ENCODE data around the gene EME1. TPM values are rescaled to one million over a fixed set of nuclear protein-coding genes. Genes with fewer than 3 reads are reported as not detected.

Gene EME1
- total RNA-seq, 1 donor from 2014 or later: 3.6 TPM

DNA sequence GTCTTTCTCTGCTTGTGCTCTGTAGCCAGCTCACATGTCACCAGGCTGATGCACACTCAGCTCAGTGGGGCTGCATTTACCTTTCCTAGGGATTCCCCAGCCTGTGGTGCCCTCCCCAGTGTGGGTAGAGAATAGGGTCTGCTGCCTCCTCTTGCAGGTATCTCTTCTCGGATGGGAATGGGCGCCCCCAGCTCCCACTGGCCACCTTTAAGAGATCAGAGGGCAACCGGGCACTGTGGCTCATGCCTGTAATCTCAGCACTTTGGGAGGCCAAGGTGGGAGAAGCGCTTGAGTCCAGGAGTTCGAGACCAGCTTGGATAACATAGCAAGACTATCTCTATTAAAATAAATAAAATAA is 23.8 kb upstream of the EME1 start:
- Mint-ChIP-seq H3K9me3 (no peaks in the 10 kb centered on the region), H3K4me1 (peaks cover 24% of the 10 kb centered on the region), H3K4me3 (no peak overlapping the region), H3K27me3 (no peaks in the 10 kb centered on the region), H3K27ac (no peak overlapping the region), H3K36me3 (ENCODE audit: low read depth) (peaks cover 12% of the 10 kb centered on the region)
- intact Hi-C loops (cut with micrococcal nuclease): no loop called here
- no peak for DNase-seq
- no peak for ATAC-seq (ENCODE audit: low read depth)
- TF ChIP-seq, protein P1, sequence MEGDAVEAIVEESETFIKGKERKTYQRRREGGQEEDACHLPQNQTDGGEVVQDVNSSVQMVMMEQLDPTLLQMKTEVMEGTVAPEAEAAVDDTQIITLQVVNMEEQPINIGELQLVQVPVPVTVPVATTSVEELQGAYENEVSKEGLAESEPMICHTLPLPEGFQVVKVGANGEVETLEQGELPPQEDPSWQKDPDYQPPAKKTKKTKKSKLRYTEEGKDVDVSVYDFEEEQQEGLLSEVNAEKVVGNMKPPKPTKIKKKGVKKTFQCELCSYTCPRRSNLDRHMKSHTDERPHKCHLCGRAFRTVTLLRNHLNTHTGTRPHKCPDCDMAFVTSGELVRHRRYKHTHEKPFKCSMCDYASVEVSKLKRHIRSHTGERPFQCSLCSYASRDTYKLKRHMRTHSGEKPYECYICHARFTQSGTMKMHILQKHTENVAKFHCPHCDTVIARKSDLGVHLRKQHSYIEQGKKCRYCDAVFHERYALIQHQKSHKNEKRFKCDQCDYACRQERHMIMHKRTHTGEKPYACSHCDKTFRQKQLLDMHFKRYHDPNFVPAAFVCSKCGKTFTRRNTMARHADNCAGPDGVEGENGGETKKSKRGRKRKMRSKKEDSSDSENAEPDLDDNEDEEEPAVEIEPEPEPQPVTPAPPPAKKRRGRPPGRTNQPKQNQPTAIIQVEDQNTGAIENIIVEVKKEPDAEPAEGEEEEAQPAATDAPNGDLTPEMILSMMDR (IDR thresholded peaks at IDR 0.05): no peak
- ChIA-PET CTCF (interaction anchor here (3.2 kb wide), 1 partner anchor 13 kb away, joined by 21 read pairs; no protein-coding TSS in a partner anchor), POLR2A (interaction anchor here (0.6 kb wide), 1 partner anchor 355 kb away, joined by 6 read pairs; no protein-coding TSS in a partner anchor)

DNA sequence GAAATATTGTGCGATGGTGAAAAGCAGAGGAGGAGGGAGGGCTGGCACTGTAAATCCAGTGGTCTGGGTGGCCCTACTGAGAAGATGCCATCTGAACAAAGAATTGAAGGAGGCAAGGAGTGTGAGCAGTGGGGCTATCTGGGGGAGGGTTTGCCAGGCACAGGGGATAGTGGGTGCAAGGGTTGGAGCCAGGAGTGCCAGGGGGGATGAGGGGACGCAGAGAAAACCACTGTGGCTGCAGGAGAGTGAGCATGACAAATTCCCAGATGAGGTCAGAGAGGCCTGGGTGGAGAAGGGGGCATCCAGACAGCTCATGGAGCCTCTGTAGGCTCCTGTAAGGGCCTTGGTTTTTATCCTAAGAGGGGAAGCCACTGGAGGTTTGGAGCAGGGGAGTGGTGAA is 22.3 kb upstream of the EME1 start:
- ChIA-PET CTCF (interaction anchor here (1.0 kb wide), 1 partner anchor 11 kb away, joined by 3 read pairs; no protein-coding TSS in a partner anchor), POLR2A (no interaction called here)
- no peak overlapping the region for H3K4me3 Mint-ChIP-seq
- H3K27ac Mint-ChIP-seq: no peak overlapping the region
- peaks cover 22% of the 10 kb centered on the region for H3K36me3 Mint-ChIP-seq (ENCODE audit: low read depth)
- H3K27me3 Mint-ChIP-seq: no peaks in the 10 kb centered on the region
- DNase-seq: no peak
- no peak for ATAC-seq (ENCODE audit: low read depth)
- intact Hi-C loops (cut with micrococcal nuclease): no loop called here
- no peaks in the 10 kb centered on the region for H3K9me3 Mint-ChIP-seq
- TF ChIP-seq, protein P1 (IDR thresholded peaks at IDR 0.05): no peak
- H3K4me1 Mint-ChIP-seq: peaks cover 18% of the 10 kb centered on the region

- peak overlapping the region; percentile 36 for H3K27ac Mint-ChIP-seq
- no peak overlapping the region for H3K4me3 Mint-ChIP-seq
- TF ChIP-seq, protein P1 (IDR thresholded peaks at IDR 0.05): no peak
- ATAC-seq (ENCODE audit: low read depth) (no peak), DNase-seq (no peak)
- H3K27me3 Mint-ChIP-seq: no peaks in the 10 kb centered on the region
- intact Hi-C loops (cut with micrococcal nuclease): no loop called here
- peaks cover 11% of the 10 kb centered on the region for H3K4me1 Mint-ChIP-seq
- H3K36me3 Mint-ChIP-seq (ENCODE audit: low read depth): peaks cover 34% of the 10 kb centered on the region
- POLR2A ChIA-PET: interaction anchor here (1.4 kb wide), 1 partner anchor 10 kb away, joined by 4 read pairs; no protein-coding TSS in a partner anchor
- CTCF ChIA-PET: interaction anchor here (1.2 kb wide), 1 partner anchor 10 kb away, joined by 4 read pairs; no protein-coding TSS in a partner anchor
- H3K9me3 Mint-ChIP-seq: no peaks in the 10 kb centered on the region
Measured at GRCh38 chr17:50352072-50352692, 20.8 kb upstream of the EME1 start.

GRCh38 chr17:50352693-50353599 is 20.1 kb upstream of the EME1 start:
- TF ChIP-seq, protein P1 (IDR thresholded peaks at IDR 0.05): no peak
- Mint-ChIP-seq H3K36me3 (ENCODE audit: low read depth) (peaks cover 38% of the 10 kb centered on the region), H3K4me1 (peaks cover 5% of the 10 kb centered on the region), H3K9me3 (no peaks in the 10 kb centered on the region), H3K4me3 (no peak overlapping the region), H3K27ac (peak overlapping the region; percentile 36), H3K27me3 (no peaks in the 10 kb centered on the region)
- intact Hi-C loops (cut with micrococcal nuclease): no loop called here
- ChIA-PET CTCF (interaction anchor here (1.2 kb wide), 1 partner anchor 9 kb away, joined by 4 read pairs; no protein-coding TSS in a partner anchor), POLR2A (interaction anchor here (1.4 kb wide), 1 partner anchor 9 kb away, joined by 4 read pairs; no protein-coding TSS in a partner anchor)
- ATAC-seq (ENCODE audit: low read depth) (no peak), DNase-seq (no peak)
